IPS-20b (cell line): Measurements from ENCODE around the gene GFRA1.

Experiments used
- H3K27ac ChIP-seq: one replicate; pipeline ENCODE4 v1.5.1; 2013; ENCODE audit warnings: low read length
- H3K27me3 ChIP-seq: 2 replicates; pipeline ENCODE4 v1.6.1; 2013; ENCODE audit warnings: mild to moderate bottlenecking, low read length, inconsistent platforms; ENCODE audit not compliant: insufficient read depth
- H3K36me3 ChIP-seq: 2 replicates; pipeline ENCODE4 v1.6.1; 2013; ENCODE audit warnings: low read depth, mild to moderate bottlenecking, inconsistent platforms, low read length, moderate library complexity; ENCODE audit not compliant: insufficient read depth
- H3K4me1 ChIP-seq: 2 replicates; pipeline ENCODE4 v1.6.1; 2013; ENCODE audit warnings: mild to moderate bottlenecking, control low read depth, inconsistent platforms, low read length, moderate library complexity; ENCODE audit not compliant: insufficient read depth
- H3K4me3 ChIP-seq: 2 replicates; pipeline ENCODE4 v1.5.1; 2013; ENCODE audit warnings: mild to moderate bottlenecking, low read length, inconsistent platforms
- H3K9ac ChIP-seq: 2 replicates; pipeline ENCODE4 v1.6.1; 2013; ENCODE audit warnings: low read depth, mild to moderate bottlenecking, inconsistent platforms, low read length, moderate library complexity
- H3K9me3 ChIP-seq: 2 replicates; pipeline ENCODE4 v1.6.1; 2013; ENCODE audit warnings: mild to moderate bottlenecking, low read depth, low read length, inconsistent platforms; ENCODE audit not compliant: insufficient read depth

Gene GFRA1

DNA sequence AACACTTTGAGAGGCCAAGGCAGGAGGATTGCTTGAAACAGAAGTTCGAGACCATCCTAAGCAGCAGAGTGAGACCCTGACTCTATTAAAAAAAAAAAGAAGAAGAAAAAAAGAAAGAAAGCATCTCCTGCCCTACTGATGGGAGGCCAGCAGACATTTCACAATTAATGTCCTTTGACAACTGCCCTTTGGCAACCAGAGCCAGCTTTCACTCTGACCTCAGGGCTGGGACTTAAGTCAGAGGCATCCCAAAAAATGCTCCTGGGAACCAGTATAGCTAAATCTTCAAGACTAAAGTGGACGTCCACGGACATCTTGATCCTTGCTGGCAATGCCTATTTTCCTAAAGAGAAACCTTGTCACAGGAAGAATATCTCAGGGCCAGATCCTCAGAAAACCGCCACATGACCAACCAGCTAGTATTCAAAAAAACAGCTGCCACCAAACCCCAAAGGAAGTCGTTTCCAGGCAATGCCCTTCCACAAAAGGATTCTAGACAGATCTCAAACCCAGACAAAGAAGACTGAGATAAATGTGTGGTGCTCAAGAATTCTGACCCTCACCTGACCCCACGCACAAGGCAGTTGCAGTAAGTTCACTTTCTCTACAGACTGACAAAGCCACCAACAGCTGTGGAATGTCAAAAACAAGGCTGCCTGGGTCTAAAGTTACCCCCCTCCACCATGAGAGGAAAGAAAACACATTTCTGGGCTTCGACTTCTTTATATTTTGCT lies 18.4 kb downstream of the GFRA1 start:
- peaks cover 12% of the 10 kb centered on the region; the same call in 1 of the 2 replicates for H3K4me1 ChIP-seq
- H3K36me3 ChIP-seq: no peaks in the 10 kb centered on the region
- no peak overlapping the region for H3K27ac ChIP-seq
- H3K4me3 ChIP-seq: no peak overlapping the region
- no peaks in the 10 kb centered on the region for H3K9me3 ChIP-seq
- no peaks in the 10 kb centered on the region for H3K27me3 ChIP-seq
- no peak overlapping the region for H3K9ac ChIP-seq

DNA sequence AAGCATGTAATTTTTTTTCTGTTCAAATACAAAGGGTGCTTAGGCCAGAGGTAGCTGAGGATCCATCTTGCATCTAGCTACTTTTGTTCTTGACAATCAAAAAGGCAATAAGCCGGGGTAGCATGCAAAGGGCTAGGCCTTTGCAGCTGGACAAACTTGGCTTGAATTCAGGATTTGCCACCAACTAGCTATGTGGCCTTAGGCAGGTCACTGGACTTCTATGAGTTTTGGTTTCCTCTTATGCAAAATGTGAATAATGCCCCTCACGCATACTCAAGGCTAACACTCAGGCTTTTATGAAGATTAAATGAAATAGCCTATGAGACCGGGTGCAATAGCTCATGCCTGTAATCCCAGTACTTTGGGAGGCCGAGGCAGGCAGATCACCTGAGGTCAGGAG lies 19.3 kb downstream of the GFRA1 start:
- Histone ChIP-seq H3K9me3 (no peaks in the 10 kb centered on the region), H3K36me3 (no peaks in the 10 kb centered on the region), H3K27ac (no peak overlapping the region), H3K4me3 (no peak overlapping the region), H3K4me1 (peaks cover 12% of the 10 kb centered on the region; the same call in 1 of the 2 replicates), H3K9ac (no peak overlapping the region), H3K27me3 (no peaks in the 10 kb centered on the region)

DNA sequence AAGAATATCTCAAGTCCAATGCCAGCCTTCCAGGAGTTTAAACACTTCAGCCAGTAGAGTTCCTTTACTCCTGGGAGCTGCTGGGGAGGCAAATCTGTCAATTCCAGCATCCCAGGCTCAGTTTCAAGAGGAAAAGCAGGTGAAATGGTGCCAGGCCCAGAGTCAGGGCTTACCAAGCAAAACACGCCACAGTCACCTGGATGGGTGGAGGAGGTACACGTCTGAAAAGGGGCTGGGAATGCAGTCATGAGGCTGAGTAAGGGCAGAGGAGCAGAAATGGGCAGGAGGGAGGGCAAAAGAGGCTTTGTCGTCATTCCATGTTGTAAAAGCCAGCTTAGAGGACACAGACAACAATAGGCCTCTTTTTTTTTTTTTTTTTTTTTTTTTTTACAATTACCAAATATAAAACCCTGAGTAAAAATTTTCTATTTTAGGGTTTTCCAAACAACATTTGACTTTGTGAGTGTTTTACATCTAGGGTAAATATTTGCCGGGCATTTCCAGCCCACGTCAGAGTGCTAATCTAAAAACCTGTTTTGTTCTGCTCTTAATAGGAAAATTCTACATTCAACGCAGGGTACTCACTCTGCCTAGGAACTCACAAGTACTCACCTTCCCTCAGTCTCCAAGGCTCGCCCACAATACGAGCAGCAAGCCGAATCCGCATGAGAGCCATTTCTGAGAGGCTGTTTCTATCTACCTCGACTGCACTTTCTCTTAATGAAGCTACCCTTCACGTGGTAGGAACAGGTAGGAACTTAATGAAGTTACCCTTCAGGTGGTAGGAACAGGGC lies 21.2 kb downstream of the GFRA1 start:
- H3K9me3 ChIP-seq: no peaks in the 10 kb centered on the region
- H3K27me3 ChIP-seq: no peaks in the 10 kb centered on the region
- H3K9ac ChIP-seq: no peak overlapping the region
- H3K27ac ChIP-seq: no peak overlapping the region
- no peaks in the 10 kb centered on the region for H3K36me3 ChIP-seq
- no peak overlapping the region for H3K4me3 ChIP-seq
- peaks cover 12% of the 10 kb centered on the region; the same call in 1 of the 2 replicates for H3K4me1 ChIP-seq

DNA sequence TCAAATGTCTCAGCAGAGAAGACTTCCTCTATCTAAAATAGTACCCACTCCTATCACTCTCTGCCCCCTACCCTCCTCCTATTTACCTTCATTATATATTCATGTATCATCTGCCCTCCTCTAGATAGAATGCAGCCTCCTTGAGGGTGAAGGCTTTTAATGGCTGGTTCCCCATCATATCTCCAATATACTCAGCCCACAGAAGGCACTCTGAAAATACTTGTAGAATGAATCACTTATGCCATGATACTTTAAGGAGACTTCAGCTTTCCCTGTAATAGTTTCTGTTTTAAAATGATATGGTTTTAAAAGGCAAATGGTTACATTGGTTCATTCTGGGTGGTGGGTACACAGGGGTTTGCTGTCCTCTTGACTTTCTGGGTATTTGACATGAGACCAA lies 25.3 kb downstream of the GFRA1 start:
- Histone ChIP-seq H3K27me3 (no peaks in the 10 kb centered on the region), H3K4me3 (no peak overlapping the region), H3K4me1 (no peaks in the 10 kb centered on the region), H3K27ac (no peak overlapping the region), H3K36me3 (no peaks in the 10 kb centered on the region), H3K9ac (no peak overlapping the region), H3K9me3 (no peaks in the 10 kb centered on the region)

DNA sequence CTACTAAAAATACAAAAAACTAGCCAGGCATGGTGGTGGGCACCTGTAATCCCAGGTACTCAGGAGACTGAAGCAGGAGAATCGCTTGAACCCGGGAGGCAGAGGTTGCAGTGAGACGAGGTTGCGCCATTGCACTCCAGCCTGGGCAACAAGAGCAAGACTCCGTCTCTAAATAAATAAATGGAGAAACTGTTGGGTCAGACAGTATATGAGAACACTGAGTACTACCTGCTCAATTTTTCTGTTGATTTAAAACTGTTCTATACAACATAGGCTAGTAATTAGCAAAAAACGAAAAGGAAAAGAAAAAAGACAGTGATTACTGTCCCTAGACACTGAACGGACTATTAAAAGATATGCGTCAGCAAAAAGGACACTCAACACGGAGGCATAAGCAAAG lies 26.7 kb downstream of the GFRA1 start:
- H3K36me3 ChIP-seq: no peaks in the 10 kb centered on the region

DNA sequence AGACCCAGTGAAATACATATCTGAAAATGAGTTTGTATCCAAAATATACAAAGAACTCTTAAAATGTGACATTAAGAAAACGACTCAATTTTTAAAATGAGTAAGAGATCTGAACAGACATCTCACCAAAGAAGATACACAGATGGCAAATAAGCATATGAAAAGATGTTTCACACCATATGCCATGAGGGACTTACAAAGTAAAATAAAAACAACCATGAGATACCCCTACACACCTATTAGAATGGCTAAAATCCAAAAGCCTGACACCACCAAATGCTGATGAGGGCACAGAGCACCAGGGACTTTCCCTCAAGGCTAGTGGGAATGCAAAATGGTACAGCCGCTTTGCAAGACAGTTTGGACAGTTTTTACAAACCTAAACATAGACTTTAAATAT lies 27.9 kb downstream of the GFRA1 start:
- no peaks in the 10 kb centered on the region for H3K4me1 ChIP-seq
- no peaks in the 10 kb centered on the region for H3K27me3 ChIP-seq
- H3K27ac ChIP-seq: no peak overlapping the region
- no peaks in the 10 kb centered on the region for H3K36me3 ChIP-seq
- H3K9me3 ChIP-seq: no peaks in the 10 kb centered on the region
- no peak overlapping the region for H3K9ac ChIP-seq
- no peak overlapping the region for H3K4me3 ChIP-seq

More for the DNA sequence above, 26.7 kb downstream of the GFRA1 start:
- no peaks in the 10 kb centered on the region for H3K4me1 ChIP-seq
- no peaks in the 10 kb centered on the region for H3K27me3 ChIP-seq
- H3K9me3 ChIP-seq: no peaks in the 10 kb centered on the region
- H3K27ac ChIP-seq: no peak overlapping the region
- H3K9ac ChIP-seq: no peak overlapping the region
- no peak overlapping the region for H3K4me3 ChIP-seq

DNA sequence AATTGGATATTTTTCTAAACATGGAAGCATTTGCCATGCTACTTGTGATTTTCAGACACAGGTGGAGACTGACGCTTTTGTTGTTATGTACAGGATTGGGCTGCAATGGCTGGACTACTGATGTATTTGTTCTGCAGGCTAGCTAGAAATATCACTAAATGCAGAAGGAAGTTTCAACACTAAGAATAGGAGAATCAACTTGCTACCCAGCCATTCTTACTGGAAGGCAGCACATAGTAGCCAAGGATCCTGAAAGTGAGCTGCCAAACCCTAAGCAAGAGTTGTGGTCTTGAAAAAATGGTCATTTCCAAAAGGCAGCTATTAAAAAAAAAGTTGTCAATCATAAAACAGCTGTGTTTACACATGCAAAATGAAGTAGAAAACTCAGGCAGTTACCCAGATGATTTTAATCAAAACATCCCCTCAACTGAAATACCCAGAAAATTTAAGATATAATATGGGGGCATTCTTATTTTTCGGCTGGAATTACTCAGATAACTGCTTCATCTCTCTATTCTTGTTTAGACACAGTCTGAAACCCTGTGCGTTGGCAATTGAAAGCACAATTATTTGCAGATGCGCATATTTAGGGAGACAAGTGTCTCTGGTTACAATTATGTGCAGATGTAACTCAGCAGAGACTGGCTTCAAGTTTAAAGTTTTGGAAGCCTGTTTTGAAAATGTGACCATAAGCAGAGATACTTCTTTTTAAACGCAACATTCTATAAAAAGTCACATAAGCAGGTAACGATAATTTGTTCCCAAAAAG lies 31.2 kb downstream of the GFRA1 start:
- H3K9me3 ChIP-seq: no peaks in the 10 kb centered on the region
- H3K9ac ChIP-seq: no peak overlapping the region
- H3K27ac ChIP-seq: no peak overlapping the region
- H3K27me3 ChIP-seq: no peaks in the 10 kb centered on the region
- H3K36me3 ChIP-seq: no peaks in the 10 kb centered on the region
- no peak overlapping the region for H3K4me3 ChIP-seq
- no peaks in the 10 kb centered on the region for H3K4me1 ChIP-seq

DNA sequence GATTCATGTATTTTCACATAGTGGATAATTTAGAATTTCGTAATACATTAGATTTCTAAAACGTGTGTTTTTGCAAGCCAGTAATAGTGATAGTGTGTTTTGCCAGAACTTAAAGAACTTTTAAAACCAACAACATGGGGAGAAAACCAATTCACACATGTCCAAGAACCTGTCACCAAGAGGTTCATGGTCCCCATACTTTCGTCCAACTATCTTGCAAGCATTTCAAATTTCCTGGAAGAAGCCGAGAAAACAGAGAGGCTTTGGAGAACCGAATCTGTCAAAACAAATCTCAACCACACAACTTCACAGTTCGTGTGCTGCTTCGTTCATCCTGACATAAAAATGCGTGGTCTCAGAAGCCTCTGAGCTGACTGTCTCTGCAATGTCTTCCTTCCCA lies 31.9 kb downstream of the GFRA1 start:
- Histone ChIP-seq H3K27ac (no peak overlapping the region), H3K4me3 (no peak overlapping the region), H3K9me3 (no peaks in the 10 kb centered on the region), H3K36me3 (no peaks in the 10 kb centered on the region), H3K9ac (no peak overlapping the region), H3K4me1 (no peaks in the 10 kb centered on the region), H3K27me3 (no peaks in the 10 kb centered on the region)

DNA sequence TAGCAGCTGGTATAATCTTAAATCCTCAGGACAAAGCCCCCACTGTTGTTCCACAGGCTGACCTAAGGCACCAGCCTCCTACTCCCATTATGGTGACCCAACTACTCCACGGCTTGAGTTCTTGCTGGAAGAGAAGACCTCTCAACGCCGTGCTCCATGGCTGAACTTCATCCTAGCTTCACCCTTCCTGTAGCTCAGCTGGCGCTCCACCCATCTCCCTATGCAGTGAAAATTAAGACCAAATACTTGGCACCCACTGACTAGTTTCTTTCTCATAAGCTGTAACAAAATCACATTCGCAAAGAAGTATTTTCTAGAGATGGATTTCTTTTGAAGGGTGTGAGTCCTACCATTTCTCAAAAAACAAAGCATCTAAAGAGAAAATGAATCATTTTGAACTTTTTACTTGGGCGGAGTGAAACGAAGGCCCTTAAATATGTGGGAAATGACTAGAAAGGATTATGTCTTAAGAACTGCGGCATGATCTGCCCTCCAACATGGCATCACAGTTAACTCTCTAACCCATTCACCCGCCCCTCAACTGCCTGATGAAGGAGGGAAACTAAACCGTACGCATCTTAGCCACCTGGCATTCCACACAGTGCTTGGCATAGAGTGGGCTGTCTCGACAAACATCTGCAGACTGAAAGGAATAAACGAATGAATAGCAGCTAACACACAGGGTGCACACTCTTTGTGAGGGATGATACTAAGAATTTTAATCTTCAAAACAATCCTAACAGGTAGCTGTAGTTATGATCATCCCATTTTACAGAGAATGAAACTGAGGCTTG lies 32.7 kb downstream of the GFRA1 start:
- H3K36me3 ChIP-seq: no peaks in the 10 kb centered on the region
- H3K27me3 ChIP-seq: no peaks in the 10 kb centered on the region
- H3K27ac ChIP-seq: no peak overlapping the region
- H3K4me1 ChIP-seq: no peaks in the 10 kb centered on the region
- no peak overlapping the region for H3K9ac ChIP-seq
- H3K4me3 ChIP-seq: no peak overlapping the region
- H3K9me3 ChIP-seq: peaks cover 3% of the 10 kb centered on the region; the same call in 1 of the 2 replicates

DNA sequence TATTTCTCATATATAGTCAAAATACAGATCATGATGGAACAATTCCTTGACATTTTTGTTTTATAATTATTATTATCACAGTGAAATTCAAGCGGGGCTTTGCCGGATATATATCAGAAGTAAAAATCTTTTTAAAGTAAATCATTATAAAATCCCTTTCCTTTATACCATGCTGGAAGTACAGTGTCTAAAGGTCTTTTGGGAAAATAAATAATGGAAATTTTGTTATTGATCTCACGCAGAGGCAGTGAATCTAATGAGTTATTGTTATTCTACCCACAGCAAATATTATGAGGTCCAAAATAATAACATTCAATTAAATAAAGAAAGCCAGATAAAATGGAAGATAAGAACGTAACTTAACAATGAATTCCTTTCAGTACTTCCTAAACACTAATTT lies 33.8 kb downstream of the GFRA1 start:
- Histone ChIP-seq H3K27ac (no peak overlapping the region), H3K27me3 (no peaks in the 10 kb centered on the region), H3K4me3 (no peak overlapping the region)

DNA sequence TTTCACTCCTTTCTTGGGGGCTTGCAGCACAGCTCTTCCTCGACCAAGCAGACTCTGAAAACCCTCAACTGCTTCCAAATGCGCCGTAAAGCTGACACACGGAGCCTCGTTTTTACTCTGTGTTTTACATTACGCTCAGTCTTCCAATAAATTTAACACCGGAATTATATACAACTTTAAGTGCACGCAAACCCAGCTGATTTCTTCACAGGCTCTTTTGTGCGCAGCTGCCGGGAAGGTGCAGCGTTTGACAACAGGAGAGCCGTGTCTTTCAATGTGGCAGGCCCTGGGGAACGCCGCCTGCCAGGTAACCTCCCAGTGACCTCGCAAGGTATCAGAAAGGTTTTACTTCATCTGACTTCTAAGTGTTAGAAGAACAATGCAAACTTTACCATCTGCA lies 35.0 kb downstream of the GFRA1 start:
- Histone ChIP-seq H3K4me1 (no peaks in the 10 kb centered on the region), H3K27ac (no peak overlapping the region), H3K4me3 (no peak overlapping the region), H3K9ac (no peak overlapping the region), H3K27me3 (no peaks in the 10 kb centered on the region), H3K36me3 (no peaks in the 10 kb centered on the region), H3K9me3 (peaks cover 3% of the 10 kb centered on the region; the same call in 1 of the 2 replicates)

More for the DNA sequence above, 33.8 kb downstream of the GFRA1 start:
- H3K9me3 ChIP-seq: peaks cover 3% of the 10 kb centered on the region; the same call in 1 of the 2 replicates
- H3K4me1 ChIP-seq: no peaks in the 10 kb centered on the region
- H3K9ac ChIP-seq: no peak overlapping the region
- no peaks in the 10 kb centered on the region for H3K36me3 ChIP-seq
